Measurements from ENCODE around the gene WNT3A.
A peak's percentile ranks its signal among the peaks of the same experiment; 100 is the strongest.

WNT3A gene

DNA sequence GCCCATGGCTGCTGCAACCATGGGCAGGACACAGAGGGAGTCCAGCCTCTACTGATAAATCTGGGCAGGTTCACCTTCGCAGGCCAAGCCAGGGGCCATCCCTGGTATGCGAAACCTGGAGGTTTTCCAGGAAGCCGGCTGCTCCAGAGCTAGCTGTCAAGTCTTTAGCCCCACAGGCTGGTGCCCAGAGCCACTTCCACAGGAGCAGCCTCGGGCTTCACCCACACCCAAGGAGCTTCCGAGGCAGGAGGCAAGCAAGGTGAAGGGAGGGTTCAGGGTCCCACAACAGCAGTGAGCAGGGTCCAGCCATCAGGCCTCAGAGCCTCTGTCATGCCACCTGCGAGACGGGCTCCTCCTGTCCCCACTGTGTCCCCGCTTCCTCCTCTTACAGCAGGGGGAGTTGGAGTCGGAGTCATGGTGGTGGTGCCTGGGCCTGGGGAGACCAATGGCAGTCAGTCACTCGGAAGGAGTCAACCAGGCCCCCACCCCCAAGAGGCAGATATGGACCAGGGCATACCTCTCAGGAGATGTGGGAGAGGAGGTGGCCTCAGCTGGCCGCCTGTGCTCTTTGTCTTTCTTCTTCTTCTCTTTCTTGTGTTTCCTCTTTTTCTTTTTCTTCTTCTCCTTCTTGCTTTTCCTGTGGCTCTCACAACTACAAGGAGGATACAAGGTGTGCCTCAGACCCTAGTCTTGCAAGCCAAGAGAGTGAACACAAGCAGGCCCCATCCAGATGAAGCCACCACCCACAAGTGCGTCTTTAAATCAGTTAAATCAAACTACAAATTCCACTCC is 94.2 kb downstream of the WNT3A start:
- no peak for TF ChIP-seq ZNF274 (IDR thresholded peaks at IDR 0.05; ENCODE audit: low read depth, low read length)
- H3K4me3 ChIP-seq (ENCODE audit: low read length), result no peak overlapping the region

DNA sequence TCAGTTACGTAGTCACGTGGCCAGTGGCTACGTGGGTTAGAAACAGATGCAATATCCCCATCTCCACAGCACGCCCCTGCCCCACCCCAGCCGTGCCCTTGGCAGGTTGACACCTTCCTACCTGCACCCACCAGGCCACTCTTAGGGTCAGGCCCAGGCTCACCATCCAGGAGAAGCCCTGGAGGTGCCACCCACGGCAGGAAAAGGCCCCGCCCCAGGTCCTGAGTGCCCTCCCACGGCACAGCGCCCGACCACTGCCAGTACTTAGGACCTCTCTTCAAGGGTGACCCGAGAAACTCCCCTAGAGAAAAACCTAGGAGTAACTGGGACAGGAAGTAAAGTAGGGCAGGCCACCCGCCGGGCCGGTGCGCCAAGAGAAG is 94.8 kb downstream of the WNT3A start:
- H3K4me3 ChIP-seq (ENCODE audit: low read length), result peak overlapping the region; percentile 91; the same call in 1 of the 2 replicates
- no peak for TF ChIP-seq ZNF274 (IDR thresholded peaks at IDR 0.05; ENCODE audit: low read depth, low read length)

DNA sequence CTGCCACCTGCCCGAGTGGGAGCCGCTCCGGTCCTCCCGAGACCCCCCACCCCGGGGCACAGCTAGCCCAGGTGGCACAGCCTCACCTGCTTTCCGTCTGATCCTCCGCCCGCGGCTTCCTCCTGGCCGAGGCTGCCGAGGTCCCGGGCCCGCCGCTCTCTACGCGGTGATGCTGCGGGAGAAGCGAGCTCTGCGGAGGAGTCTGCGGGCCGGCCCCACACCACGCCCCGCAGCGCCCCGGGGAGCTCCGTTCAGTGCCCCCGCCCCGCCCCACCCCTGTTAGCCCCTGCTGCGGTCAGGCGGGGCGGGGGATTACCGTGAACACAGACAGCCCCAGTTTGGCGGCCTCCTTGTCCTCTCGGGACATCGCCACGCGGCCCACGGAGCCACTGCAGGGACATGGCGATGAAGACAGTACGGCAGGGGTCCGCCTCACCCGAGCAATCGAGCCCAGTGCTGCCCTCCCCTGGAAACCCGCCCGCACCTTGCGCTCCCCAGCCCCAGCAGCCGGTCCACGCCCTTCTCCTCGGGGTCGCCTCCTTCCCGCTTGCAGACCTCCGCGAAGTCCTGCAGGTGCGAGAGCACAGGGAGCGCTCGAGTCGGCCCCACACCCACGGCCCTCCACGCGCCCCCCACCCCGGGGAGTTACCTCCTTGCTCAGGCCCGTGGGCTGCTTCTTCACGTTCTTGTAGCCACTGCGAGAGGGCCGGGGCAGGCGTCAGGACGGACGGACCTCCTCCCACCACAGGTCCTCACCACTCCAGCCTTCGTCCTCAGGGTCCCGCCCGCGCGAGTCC is 95.4 kb downstream of the WNT3A start:
- no peak for TF ChIP-seq ZNF274 (IDR thresholded peaks at IDR 0.05; ENCODE audit: low read depth, low read length)
- H3K4me3 ChIP-seq (ENCODE audit: low read length), result peak overlapping the region; percentile 91

DNA sequence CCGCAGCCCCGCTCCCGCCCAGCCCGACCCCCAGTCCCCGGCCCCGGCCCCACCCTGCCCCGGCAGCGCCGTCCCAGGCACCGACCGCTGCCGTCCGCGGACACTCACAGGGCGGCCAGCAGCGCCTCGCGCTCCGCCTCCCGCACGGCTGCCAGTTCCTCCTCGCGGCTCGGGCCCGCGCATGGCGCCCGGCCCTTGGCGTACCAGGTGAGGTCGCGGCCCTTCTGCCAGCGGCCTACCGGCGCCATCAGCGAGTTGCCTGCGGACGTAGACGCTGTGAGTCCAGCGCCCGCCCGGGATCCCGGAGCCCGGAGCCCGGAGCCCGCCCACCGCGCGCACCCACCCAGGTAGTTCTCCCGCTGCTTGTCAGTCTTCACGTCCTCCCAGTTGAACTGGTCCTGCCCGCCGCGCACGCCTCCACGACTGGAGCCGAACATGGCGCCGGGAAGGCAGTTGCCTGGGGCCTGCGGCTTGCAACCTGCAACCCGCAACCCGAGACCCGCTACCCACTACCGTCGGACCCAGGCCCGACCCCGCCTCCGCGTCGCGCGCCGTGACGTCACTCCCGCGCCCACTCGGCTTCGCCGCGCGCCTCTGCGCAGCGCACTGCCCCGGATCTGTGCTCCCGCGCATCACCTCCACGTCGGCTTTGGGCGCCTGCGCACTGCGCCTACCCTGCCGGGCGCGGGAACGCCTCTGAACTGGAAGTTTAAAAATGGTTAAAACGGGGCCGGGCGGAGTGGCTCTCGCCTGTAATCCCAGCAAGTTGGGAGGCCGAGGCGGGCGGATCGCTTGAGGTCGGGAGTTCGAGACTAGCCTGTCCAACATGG is 96.2 kb downstream of the WNT3A start, which contains the start of gene C1orf35:
C1orf35 (minus strand) TSS at position 535 of the 830 bp plus-strand sequence; CDS start at position 437, 98 bp downstream.
- no peak for TF ChIP-seq ZNF274 (IDR thresholded peaks at IDR 0.05; ENCODE audit: low read depth, low read length)
- H3K4me3 ChIP-seq (ENCODE audit: low read length), result peak within 1 kb of the TSS; percentile 91

DNA sequence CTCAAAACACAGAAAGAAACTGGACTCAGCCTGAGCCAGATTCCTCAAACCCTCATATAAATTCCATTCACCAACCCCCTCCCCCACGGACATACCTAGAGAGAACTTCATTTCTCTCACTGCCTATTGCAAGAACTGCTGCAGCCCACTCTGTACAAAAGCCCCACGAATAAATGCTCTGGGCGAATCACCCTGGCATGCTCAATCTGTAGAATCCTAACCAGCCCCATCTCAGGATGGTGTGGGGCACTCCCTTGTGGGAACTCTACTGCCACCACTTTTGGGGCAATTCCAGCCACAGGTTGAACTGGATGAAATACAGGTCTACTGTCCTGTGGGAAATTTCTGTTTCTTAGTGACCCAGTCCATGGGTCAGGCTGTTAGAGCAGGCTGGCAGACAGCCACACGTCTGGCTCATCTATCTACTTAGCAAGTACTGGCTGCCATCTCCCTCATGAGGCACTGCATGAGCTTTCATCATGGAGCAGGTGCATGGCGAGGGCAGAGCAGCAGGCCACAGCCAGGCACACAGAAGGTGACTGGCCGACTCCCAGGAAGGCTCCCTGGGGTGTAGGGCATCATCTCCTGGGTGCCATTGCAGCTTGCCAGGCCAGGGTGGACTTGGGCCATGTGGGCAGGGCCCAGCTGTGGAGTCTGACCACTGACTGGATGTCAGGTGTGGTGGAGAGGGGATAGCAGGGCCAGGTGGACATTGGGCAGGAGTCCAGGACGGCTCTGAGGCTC is 97.9 kb downstream of the WNT3A start:
- H3K4me3 ChIP-seq (ENCODE audit: low read length), result peak overlapping the region; percentile 91; the same call in 1 of the 2 replicates
- no peak for TF ChIP-seq ZNF274 (IDR thresholded peaks at IDR 0.05; ENCODE audit: low read depth, low read length)

DNA sequence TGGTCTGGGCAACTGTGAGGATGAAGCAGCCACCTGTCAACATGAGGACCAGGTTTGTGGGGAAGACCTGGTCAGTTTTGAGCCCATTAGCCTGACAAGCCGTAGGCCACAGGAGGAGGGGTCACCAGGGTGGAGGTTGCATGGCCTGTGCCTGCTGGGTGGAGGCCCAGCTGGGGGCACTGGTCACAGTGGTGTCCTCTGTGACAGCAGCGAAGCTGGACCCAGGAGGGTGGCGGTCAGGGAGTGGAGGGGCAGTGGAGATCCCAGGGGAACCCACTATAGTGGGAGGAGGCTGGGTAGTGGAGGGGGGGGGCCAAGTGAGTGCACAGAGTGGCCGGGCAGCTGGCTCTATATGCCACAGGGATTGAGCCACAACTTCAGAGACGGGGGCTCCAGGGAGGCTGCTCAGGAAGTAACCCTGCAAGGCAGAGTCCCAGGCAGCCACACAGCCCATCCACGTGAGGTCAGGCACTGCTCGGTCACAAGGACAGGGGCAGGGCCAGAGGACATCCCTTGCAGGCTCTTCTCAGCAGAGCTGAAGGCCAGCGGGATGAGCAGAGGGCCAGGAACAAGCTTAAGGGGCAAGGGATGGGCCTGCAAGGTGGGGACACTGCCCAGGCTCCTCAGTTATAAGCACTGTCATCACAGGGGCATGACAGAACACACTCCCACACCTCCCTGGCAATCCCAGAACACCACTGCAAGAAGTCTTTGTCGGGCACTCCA is 98.6 kb downstream of the WNT3A start:
- no peak overlapping the region for H3K4me3 ChIP-seq (ENCODE audit: low read length)

DNA sequence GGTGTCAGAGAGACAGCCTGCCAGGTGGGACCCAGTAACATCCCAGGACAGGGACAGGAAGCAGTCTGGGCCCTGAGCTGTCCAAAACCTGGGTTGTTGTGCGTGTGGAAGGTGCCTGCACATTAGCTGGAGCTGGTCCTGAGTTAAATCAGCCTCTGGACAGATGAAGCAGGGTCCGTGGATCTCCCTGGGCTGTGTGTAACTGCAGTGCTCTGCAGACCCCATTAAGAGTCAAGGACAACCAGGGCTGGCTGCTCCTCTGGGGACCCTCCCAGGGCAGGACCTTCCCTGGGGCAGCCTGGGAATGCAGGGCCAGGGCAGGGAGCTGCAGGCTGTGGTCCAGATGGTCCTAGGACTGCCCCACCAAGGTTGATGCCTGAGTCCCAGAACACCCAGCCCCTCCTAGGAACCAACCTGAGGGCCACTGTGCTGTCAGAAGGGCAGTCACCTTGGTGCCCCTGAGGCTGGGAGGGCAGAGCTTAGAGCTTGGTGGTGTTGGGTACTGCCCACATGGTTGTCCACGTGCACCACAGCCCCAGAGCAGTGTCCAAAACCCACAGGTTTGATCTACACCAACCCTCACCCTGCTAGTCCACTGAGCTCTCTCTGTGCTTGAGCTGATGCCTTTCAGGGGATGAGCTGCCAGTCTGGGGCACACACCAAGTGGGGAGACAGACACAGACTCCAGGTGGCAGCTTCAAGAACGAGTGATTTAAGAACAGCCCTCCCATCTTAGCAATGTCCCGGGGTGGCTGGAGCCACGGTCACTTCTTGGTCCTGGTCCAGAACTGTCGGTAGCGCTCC is 99.4 kb downstream of the WNT3A start:
- H3K4me3 ChIP-seq (ENCODE audit: low read length), result no peak overlapping the region
- TF ChIP-seq ZNF274 (IDR thresholded peaks at IDR 0.05; ENCODE audit: low read depth, low read length), result no peak

More for the DNA sequence above, 98.6 kb downstream of the WNT3A start:
- no peak for TF ChIP-seq ZNF274 (IDR thresholded peaks at IDR 0.05; ENCODE audit: low read depth, low read length)

DNA sequence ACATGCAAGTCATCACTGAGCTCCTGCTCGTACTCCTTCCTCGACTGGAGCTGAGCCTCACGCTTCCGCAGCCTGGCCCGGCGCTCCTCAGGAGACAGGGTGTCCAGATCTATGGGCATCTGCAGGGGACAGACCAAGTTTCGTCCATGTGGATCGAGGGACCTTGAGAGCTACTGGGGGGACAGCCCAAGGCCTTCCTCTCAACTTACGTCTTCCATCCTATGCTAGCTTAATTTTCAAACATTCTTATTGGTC is 99.9 kb downstream of the WNT3A start:
- no peak overlapping the region for H3K4me3 ChIP-seq (ENCODE audit: low read length)
- TF ChIP-seq ZNF274 (IDR thresholded peaks at IDR 0.05; ENCODE audit: low read depth, low read length), result no peak

DNA sequence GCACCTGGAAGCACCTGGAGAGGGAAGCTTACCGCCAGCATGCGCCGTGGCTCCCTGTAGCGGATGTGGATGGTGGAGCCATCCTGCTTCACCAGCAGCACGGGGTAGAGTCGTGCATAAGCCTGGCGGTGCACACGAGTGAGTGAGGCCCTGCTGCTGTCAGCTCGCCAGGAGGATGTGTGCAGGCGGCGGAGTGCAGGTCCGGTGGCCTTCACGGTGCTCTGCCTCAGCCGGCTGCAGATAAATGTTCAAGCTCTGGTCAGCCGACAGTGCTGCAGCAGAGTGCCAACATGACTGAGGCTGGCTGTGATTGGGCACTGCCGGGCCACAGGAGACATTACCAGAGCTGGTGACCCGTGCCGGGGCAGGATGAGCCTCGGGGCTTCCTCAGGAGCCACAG is 100.8 kb downstream of the WNT3A start:
- TF ChIP-seq ZNF274 (IDR thresholded peaks at IDR 0.05; ENCODE audit: low read depth, low read length), result no peak
- no peak overlapping the region for H3K4me3 ChIP-seq (ENCODE audit: low read length)

DNA sequence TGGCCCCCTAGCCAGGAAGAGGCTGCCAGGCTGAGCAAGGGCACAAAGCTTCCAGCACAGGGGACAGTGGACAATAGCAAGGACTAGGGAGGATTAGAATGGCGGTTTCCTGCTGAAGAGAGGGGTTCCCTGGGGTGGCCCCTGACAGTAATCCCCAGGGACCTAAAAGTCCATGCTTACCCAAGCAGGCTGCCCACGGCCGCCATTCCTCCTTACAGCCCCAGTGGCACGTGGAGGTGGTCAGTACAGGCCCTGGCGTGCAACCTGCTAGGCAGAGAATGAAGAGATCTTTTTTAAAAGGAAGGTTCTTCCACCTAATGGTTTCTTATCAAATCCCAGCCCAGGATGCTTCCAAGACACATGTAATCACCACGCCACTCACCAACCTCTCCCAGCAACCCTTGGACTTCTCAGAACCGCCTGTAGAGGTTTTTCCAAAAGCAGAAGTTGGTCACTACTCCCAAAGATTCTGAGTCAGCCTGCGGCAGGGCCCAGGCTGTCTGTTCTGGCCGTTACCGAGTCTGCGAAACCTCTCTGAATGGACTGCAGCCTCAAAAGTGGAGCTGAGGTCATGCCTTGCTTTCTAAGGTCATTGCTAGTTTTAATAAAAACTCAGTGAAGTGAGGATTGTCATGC is 101.4 kb downstream of the WNT3A start:
- H3K4me3 ChIP-seq (ENCODE audit: low read length), result peak overlapping the region; percentile 88
- TF ChIP-seq ZNF274 (IDR thresholded peaks at IDR 0.05; ENCODE audit: low read depth, low read length), result no peak

DNA sequence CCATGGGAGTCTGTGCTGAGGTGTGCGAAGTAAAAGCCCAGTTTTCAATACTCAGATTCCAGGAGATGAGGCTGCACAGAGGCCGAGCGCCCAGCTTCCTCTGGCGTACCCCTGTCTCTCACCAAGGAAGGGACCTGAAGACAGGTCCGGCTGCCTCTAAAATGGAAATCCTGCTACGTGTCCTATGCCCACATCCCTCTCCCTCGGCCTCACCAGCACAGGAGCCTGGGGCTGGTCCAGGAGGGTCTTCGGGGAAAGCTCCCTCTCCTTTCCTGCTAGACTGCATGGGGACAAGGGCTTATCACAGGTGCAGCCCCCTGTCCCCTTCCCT is 101.9 kb downstream of the WNT3A start:
- peak overlapping the region; percentile 88 for H3K4me3 ChIP-seq (ENCODE audit: low read length)
- no peak for TF ChIP-seq ZNF274 (IDR thresholded peaks at IDR 0.05; ENCODE audit: low read depth, low read length)
